ENCODE measurements around the gene COL3A1. TPM values are rescaled to one million over a fixed set of nuclear protein-coding genes. Genes with fewer than 3 reads are reported as not detected.

COL3A1 gene
- total and polyA plus RNA-seq, 2 experiments from 2014 or later = 0.17 to 0.31 TPM

DNA sequence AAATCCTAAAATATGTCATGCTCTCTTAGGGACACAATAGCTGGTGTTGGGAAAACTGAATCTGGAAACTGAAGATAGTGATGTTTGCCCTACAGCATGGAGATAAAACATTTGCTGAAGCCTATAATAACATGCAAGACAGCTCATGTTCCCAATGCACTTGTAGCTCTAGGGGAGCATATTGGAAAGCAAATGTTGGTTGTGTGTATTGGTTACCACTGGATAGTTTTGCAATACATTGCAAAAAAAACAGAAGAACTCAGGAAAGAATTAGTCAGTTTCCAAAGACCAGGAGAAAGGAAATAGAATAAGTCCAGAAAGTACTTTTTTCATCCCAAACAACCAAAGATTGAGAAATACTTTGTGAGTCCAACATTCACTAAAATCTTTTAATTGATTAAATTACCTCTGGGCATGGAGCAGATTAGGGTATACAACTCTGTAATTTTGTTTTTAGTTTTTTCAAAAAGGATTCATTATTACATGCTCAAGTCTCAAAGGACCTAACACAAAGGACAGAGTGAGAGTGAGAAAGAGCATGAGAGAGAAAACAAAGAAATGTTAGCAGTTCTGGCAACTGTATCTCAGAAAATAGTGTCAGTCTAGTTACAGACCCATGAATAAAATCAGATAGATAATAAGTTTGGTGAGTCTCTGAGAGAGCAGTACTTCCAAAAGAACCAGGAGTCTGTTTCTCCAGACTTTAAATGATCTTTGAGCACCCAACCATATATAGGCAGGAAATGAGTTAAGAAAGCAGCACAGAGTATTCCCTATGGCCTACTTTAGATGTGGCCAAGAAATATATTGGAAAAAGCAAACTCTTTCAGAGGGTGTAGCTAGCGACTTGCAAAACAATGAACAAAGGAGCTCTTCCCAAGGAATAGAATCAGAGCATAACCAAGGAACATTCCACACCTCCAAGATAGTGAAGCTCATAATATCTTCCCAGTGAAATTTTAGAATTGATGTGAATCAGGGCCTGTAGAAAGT lies 36.6 kb upstream of the COL3A1 start:
- H3K9me3 Mint-ChIP-seq = no peaks in the 10 kb centered on the region
- H3K4me1 ChIP-seq (ENCODE audit: insufficient read depth) = no peaks in the 10 kb centered on the region
- H3K9me2 ChIP-seq (ENCODE audit: insufficient read depth) = no peaks in the 10 kb centered on the region
- H2AFZ ChIP-seq = peak overlapping the region; percentile 66
- H3K27ac Mint-ChIP-seq = peak overlapping the region; percentile 8; the same call in 1 of the 2 replicates
- no peaks in the 10 kb centered on the region for H3F3A ChIP-seq (replicated peaks; ENCODE audit: low read depth)
- DNase-seq (ENCODE audit: low spot score) (no peak), ATAC-seq (no peak)
- no peak for TF ChIP-seq EZH2phosphoT487 (IDR thresholded peaks at IDR 0.05; ENCODE audit: unreplicated experiment)
- TF ChIP-seq STAT1 (IDR thresholded peaks at IDR 0.05; ENCODE audit: unreplicated experiment) = no peak
- no peak for TF ChIP-seq ZNF114 (CRISPR knock-in tag; IDR thresholded peaks at IDR 0.05)
- TF ChIP-seq, protein P1, sequence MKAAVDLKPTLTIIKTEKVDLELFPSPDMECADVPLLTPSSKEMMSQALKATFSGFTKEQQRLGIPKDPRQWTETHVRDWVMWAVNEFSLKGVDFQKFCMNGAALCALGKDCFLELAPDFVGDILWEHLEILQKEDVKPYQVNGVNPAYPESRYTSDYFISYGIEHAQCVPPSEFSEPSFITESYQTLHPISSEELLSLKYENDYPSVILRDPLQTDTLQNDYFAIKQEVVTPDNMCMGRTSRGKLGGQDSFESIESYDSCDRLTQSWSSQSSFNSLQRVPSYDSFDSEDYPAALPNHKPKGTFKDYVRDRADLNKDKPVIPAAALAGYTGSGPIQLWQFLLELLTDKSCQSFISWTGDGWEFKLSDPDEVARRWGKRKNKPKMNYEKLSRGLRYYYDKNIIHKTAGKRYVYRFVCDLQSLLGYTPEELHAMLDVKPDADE (IDR thresholded peaks at IDR 0.05) = no peak
- no peak for TF ChIP-seq POLR2AphosphoS5 (IDR thresholded peaks at IDR 0.05; ENCODE audit: low read depth)
- TF ChIP-seq REST (IDR thresholded peaks at IDR 0.05; ENCODE audit: unreplicated experiment) = no peak
- no peak for TF ChIP-seq NANOG (IDR thresholded peaks at IDR 0.05; ENCODE audit: borderline replicate concordance)
- no peak for TF ChIP-seq CREB1 (CRISPR knock-in tag; IDR thresholded peaks at IDR 0.05; ENCODE audit: low read depth)
- TF ChIP-seq EZH2 (IDR thresholded peaks at IDR 0.05; ENCODE audit: low read depth, unreplicated experiment) = no peak
- no peak for TF ChIP-seq ZNF331 (CRISPR knock-in tag; IDR thresholded peaks at IDR 0.05; ENCODE audit: low read depth)
- TF ChIP-seq, protein P2, sequence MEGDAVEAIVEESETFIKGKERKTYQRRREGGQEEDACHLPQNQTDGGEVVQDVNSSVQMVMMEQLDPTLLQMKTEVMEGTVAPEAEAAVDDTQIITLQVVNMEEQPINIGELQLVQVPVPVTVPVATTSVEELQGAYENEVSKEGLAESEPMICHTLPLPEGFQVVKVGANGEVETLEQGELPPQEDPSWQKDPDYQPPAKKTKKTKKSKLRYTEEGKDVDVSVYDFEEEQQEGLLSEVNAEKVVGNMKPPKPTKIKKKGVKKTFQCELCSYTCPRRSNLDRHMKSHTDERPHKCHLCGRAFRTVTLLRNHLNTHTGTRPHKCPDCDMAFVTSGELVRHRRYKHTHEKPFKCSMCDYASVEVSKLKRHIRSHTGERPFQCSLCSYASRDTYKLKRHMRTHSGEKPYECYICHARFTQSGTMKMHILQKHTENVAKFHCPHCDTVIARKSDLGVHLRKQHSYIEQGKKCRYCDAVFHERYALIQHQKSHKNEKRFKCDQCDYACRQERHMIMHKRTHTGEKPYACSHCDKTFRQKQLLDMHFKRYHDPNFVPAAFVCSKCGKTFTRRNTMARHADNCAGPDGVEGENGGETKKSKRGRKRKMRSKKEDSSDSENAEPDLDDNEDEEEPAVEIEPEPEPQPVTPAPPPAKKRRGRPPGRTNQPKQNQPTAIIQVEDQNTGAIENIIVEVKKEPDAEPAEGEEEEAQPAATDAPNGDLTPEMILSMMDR (conservative IDR thresholded peaks at IDR 0.05; ENCODE audit: low read depth in 2 of 2) = no peak
- no peak for TF ChIP-seq JUNB (IDR thresholded peaks at IDR 0.05; ENCODE audit: unreplicated experiment)
- TF ChIP-seq ZNF462 (CRISPR knock-in tag; IDR thresholded peaks at IDR 0.05) = no peak
- no peaks in the 10 kb centered on the region for H3K36me3 Mint-ChIP-seq (ENCODE audit: low read depth)
- no peak overlapping the region for H3K4me2 ChIP-seq
- no peaks in the 10 kb centered on the region for H3K27me3 Mint-ChIP-seq (ENCODE audit: insufficient read depth, low read depth, poor library complexity)
- H3K4me3 Mint-ChIP-seq = no peak overlapping the region
- H3K4me1 Mint-ChIP-seq = no peaks in the 10 kb centered on the region
- no peaks in the 10 kb centered on the region for H3K79me2 ChIP-seq (replicated peaks; ENCODE audit: insufficient read depth)
- no peak overlapping the region for H3K27ac ChIP-seq (ENCODE audit: low read depth)
- H3K4me3 ChIP-seq = no peak overlapping the region
- no peaks in the 10 kb centered on the region for H3K36me3 ChIP-seq (ENCODE audit: insufficient read depth)
- H3K27me3 ChIP-seq (ENCODE audit: insufficient read depth) = no peaks in the 10 kb centered on the region
- no peaks in the 10 kb centered on the region for H4K20me1 ChIP-seq (replicated peaks; ENCODE audit: insufficient read depth)
